Suprapubic skin (tissue), 3 donors: ENCODE results near the gene RALGDS.

ENCODE experiments used
- CTCF ChIP-seq, 2 donors: fragments of 200-600 bp in 1 of 2; fragments of 450-650 bp in 1 of 2; sonication (generic) in 1 of 2; IDR thresholded peaks; one replicate each; pipeline ENCODE4 v1.5.1; 2016 to 2019; ENCODE audit warnings: antibody characterized with exemption in 2 of 2, mild to moderate bottlenecking in 1 of 2, moderate library complexity in 1 of 2
- POLR2A ChIP-seq, 2 donors: fragments of 450-650 bp; IDR thresholded peaks; one replicate each; pipeline ENCODE4 v1.6.1; 2017; ENCODE audit warnings: antibody characterized with exemption in 2 of 2, mild to moderate bottlenecking in 2 of 2, moderate library complexity in 2 of 2

- TF ChIP-seq CTCF (IDR thresholded peaks at IDR 0.05) (no peak), POLR2A (IDR thresholded peaks at IDR 0.05) (no peak)
These were observed 63.5 kb downstream of the RALGDS start for GRCh38 chr9:133057553-133057952.
